HepG2 (cell line): ENCODE results near the gene MYO7A.

Experiments used
- BRF2 ChIP-seq: sonication (generic); formaldehyde crosslinking; IDR thresholded peaks from 2 replicates; pipeline ENCODE4 v1.8.1; 2022; ENCODE audit warnings: mild to moderate bottlenecking, missing genetic modification reagents
- ETV6 ChIP-seq: sonication (generic); formaldehyde crosslinking; conservative IDR thresholded peaks from 2 replicates; pipeline ENCODE4 v1.4.0; 2020; ENCODE audit warnings: missing genetic modification reagents
- PAX8 ChIP-seq: sonication (generic); formaldehyde crosslinking; IDR thresholded peaks from 2 replicates; pipeline ENCODE4 v1.8.0; 2022; ENCODE audit warnings: mild to moderate bottlenecking, missing genetic modification reagents, borderline replicate concordance
- PRDM10 ChIP-seq: sonication (generic); formaldehyde crosslinking; IDR thresholded peaks from 2 replicates; pipeline ENCODE4 v1.4.0; 2020; ENCODE audit warnings: low read depth, missing genetic modification reagents
- ZBTB1 ChIP-seq: sonication (generic); formaldehyde crosslinking; IDR thresholded peaks from 2 replicates; pipeline ENCODE4 v1.4.0; 2020; ENCODE audit warnings: missing genetic modification reagents, borderline replicate concordance
- ZBTB21 ChIP-seq: sonication (generic); formaldehyde crosslinking; IDR thresholded peaks from 2 replicates; pipeline ENCODE4 v1.4.0; 2020; ENCODE audit warnings: missing genetic modification reagents
- ZBTB4 ChIP-seq: sonication (generic); formaldehyde crosslinking; IDR thresholded peaks from 2 replicates; pipeline ENCODE4 v1.4.0; 2020; ENCODE audit warnings: missing genetic modification reagents, mild to moderate bottlenecking, borderline replicate concordance
- ZNF205 ChIP-seq: IDR thresholded peaks from 2 replicates; pipeline ENCODE4 v1.6.1; 2018; ENCODE audit warnings: missing biosample characterization, missing genetic modification reagents
- ZNF644 ChIP-seq: IDR thresholded peaks from 2 replicates; pipeline ENCODE4 v1.6.1; 2016; ENCODE audit warnings: low read depth
- TF ChIP-seq, protein P1 (sequence below): sonication (generic); formaldehyde crosslinking; IDR thresholded peaks from 2 replicates; pipeline ENCODE4 v1.5.0; 2020; ENCODE audit warnings: mild to moderate bottlenecking, missing genetic modification reagents, moderate library complexity
- TF ChIP-seq, protein P2 (sequence below), 2 experiments: sonication (generic) in 1 of 2; formaldehyde crosslinking in 1 of 2; IDR thresholded peaks; 2 replicates each; pipeline versions ENCODE4 v1.5.1 to v1.6.1; 2011 to 2020; ENCODE audit warnings: borderline replicate concordance in 1 of 2, low read depth in 1 of 2, low read length in 1 of 2, mild to moderate bottlenecking in 1 of 2, missing genetic modification reagents in 1 of 2, moderate library complexity in 1 of 2

GRCh38 chr11:77143405-77144020, 15.5 kb downstream of the MYO7A start:
- TF ChIP-seq PAX8 (CRISPR knock-in tag) = no peak
- TF ChIP-seq, protein P1, sequence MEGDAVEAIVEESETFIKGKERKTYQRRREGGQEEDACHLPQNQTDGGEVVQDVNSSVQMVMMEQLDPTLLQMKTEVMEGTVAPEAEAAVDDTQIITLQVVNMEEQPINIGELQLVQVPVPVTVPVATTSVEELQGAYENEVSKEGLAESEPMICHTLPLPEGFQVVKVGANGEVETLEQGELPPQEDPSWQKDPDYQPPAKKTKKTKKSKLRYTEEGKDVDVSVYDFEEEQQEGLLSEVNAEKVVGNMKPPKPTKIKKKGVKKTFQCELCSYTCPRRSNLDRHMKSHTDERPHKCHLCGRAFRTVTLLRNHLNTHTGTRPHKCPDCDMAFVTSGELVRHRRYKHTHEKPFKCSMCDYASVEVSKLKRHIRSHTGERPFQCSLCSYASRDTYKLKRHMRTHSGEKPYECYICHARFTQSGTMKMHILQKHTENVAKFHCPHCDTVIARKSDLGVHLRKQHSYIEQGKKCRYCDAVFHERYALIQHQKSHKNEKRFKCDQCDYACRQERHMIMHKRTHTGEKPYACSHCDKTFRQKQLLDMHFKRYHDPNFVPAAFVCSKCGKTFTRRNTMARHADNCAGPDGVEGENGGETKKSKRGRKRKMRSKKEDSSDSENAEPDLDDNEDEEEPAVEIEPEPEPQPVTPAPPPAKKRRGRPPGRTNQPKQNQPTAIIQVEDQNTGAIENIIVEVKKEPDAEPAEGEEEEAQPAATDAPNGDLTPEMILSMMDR (CRISPR knock-in tag) = no peak
- no peak for TF ChIP-seq PRDM10 (CRISPR knock-in tag)
- no peak for TF ChIP-seq ZNF644 (CRISPR knock-in tag)
- no peak for TF ChIP-seq ZNF205 (CRISPR knock-in tag)
- no peak for TF ChIP-seq ZBTB21 (CRISPR knock-in tag)
- TF ChIP-seq ZBTB4 (CRISPR knock-in tag) = no peak
- TF ChIP-seq ZBTB1 (CRISPR knock-in tag) = no peak
- TF ChIP-seq, protein P2, sequence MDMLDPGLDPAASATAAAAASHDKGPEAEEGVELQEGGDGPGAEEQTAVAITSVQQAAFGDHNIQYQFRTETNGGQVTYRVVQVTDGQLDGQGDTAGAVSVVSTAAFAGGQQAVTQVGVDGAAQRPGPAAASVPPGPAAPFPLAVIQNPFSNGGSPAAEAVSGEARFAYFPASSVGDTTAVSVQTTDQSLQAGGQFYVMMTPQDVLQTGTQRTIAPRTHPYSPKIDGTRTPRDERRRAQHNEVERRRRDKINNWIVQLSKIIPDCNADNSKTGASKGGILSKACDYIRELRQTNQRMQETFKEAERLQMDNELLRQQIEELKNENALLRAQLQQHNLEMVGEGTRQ (IDR thresholded peaks at IDR 0.05; ENCODE audit: low read depth, low read length) = no peak
- TF ChIP-seq, protein P2 (CRISPR knock-in tag; IDR thresholded peaks at IDR 0.05; ENCODE audit: borderline replicate concordance) = no peak
- no peak for TF ChIP-seq ETV6 (CRISPR knock-in tag)
- no peak for TF ChIP-seq BRF2 (CRISPR knock-in tag)
